SHP77 treated with DMSO at 0.1 percent for 48 hours (cell line): ENCODE results near the gene HOXA6.

Experiments used
- DNase-seq: peaks from one replicate; lab custom pipeline; 2025; lab: John Stamatoyannopoulos, UW

The HOXA6 gene

DNA sequence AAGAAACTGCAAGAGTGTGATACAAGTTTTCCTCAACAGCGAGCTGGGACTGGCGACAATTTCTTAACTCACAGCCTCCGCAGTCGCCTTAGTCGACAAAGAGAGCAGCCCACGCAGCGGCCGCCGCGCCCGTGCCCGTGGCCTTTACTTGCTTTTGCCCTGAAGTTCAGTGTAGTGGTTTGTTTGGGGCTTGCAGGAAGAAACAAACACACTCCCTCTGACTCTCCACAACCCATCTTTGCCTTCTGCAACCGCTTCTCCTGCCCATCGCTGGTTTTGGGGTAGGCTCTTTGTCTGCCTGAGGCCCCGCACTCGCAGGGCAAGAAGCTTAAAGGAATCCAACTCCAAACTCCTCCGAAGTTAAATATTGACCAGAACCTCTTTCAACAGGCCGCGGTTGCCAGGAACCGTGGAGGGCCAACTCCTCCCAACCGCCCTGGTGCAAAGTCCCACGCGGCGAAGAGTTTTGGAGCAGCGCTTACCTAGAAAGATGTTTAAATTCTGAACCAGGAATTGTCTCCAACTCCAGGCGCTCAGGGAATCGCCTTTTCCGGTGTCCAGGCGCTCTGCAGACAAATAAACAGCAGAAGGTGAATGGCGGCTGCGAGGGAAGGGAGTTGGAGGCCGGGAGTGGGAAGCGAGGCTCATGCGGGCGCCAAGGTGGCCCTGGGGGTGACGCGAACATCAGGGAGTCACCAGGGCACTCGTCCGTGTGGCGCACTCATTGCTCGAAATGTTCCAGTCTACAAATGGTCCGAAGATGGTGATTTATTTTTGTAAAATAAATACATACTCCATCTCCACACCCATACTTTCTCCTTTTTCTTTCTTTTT, 25.3 kb downstream of the HOXA6 start:
- DNase-seq, result no peak

DNA sequence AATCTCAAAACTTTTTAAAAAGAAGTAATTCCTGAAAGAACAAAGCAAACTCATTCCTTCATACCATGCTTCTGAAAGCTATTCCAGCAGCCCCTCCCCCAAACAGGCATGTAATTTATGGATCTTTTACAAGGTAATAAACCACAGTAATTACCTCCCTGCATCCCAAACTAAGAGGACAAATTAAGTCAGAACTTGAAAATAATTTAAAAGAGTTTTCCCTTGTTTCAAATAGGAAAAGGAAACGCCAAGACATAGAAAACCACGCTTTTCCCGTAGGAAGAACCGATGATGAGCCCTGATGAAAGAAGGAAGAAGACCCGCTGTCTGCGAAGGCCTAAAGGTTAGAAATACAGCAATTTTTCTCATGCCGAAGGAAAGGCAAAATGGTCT, 25.9 kb downstream of the HOXA6 start:
- DNase-seq, result no peak

DNA sequence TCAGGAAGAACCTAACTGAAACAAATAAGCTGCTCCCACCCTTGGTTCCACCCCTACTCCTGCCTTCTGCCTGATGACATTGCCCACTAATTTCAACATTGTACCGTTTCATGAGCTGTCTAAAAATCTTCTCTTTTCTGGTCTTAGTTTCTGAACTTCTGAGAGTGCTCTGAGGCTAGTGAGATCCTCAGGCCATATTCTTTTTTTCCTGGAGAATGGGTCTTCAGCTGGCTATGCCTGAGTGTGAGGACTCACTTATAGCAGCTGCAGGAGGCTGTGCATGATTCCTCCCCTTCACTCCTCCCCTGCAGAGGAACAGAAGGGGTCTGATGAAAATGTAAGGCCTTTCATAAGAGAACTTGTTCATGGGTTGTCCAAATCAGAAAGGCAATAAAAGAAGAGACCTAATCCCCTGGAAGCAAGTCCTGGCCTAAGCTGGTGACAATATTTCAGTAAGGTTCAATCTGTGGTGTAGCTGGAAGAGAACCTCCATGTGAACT, 28.1 kb downstream of the HOXA6 start:
- no peak for DNase-seq

DNA sequence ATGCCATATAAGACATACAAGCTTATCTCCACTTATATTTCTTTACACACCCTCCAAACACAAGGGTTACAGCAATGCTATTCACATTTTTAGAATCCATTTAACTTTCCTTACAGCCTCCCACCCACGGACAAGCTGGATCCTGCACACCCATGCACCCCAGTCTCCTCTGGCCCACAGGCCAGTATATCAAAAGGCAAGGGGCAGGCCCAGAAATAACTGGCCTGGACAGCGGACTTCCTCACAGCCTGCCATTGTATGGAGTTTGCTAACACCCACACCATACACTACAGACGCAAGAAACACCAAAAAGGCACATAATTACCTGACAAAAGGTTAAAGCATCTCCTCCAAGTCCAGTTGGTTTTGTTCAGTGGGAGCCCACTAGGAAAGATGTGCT, 29.0 kb downstream of the HOXA6 start:
- no peak for DNase-seq

DNA sequence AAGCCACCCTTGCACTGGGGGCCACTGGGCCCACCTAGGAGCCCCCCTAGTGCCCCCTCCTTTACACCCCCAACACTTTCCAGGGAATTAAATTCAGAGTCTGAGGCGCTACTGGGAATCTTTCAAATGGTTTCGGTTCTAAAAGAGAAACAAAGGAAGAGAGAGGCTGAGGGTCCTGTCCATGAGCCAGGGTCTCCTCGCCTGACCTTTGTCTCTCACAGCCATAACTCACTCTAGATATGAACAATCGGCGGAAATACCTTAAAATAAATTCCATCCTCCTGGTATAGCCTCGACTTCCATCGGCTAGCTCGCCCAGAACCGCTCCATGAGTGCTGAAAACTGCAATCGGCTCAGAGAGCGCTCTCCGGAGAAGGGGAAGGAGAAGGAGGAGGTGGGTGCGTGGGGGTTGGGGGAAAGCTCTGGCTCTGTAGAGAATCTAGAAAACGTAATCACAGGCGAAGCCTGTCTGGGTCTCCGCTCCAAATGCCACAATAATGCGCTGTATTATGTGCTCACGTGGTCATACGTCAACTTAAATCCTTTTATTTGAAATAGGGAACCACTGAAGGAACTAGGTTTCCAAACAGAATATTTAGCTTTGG, 29.6 kb downstream of the HOXA6 start:
- no peak for DNase-seq

DNA sequence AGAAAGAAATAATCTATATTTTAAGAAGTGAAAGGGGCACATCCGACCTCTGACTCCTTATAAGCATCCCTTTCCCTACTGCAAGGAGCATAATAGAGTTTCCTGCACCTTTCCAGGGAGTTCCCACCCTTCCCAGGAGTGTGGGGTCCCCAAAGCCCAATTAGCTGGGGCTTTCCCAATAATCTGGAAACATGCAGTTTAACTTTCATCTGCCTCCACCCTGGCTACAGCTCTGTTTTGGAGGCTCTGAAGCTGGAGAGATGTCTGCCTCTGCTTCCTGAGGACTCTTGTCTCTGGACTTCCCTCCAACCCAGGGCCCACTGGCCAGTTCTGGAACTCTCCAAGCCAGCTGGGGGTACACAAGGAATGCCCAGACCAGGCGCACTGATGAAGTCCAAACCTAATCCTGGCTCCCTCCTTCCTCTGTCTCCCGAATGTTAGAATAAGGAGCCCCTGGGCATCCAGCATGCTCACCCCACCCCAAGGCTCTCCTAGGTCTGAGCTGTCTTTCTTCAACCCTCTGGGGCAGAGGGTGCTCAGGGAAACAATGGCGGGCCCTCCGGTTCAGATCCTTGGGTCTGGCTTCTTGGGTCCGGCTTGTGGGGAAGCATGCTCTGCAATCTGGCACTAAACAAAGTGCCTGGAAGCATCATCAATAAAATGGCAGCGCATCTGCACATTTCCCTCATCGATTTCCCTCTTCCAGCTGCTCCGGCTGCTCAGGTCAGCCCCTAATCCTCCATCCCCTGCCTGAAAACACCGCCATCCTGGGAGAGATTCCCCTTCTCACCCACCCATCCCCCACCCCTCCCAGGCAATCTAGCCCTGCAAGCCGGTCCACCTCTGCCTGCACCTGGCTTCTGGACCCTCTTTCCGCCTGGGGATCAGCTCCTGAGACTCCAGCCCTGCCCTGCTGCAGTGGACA, 30.4 kb downstream of the HOXA6 start:
- DNase-seq, result no peak

DNA sequence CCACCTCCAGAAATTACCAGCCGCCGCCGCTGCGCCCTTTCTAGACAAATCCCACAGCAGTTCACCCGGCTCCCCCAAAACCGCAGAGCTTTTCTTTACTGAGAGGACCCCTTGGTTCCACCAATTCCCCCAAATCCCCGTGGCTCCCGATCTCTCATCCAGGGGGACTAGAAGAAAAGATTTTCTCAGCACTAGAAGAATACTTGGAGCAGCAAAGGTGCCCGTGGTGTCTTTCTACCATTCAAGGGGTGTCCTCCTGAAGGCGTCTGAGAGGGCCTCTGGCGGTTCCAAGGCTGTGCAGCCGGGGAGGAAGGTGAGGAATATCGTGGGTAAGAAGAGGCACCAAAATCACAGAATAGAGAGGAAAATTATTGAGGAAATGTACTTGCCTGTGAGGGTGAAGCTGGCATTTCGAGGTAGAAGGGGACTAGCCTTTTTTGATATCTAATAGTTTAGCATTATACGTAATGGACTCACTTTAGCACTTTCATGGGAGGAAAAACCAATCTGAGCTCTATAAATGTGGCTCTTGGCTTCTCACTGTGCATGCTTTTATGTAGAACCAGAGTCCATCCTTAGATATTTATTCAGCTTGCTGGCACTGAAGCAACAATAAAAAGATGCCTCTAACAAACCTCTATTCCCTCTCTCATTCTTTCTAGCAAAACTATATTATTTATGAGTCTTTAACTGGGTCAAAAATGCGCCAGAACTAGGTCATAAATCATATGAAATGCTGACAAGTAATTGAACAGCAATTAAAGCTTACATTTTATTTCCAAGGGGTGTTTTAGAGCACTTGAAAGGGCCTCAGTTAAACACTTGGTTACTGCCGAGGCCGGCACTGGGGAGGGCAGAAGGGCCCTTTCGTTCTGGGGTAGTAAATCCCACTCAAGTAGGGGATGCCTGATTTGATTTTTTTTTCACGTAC, 31.3 kb downstream of the HOXA6 start:
- DNase-seq, result no peak

DNA sequence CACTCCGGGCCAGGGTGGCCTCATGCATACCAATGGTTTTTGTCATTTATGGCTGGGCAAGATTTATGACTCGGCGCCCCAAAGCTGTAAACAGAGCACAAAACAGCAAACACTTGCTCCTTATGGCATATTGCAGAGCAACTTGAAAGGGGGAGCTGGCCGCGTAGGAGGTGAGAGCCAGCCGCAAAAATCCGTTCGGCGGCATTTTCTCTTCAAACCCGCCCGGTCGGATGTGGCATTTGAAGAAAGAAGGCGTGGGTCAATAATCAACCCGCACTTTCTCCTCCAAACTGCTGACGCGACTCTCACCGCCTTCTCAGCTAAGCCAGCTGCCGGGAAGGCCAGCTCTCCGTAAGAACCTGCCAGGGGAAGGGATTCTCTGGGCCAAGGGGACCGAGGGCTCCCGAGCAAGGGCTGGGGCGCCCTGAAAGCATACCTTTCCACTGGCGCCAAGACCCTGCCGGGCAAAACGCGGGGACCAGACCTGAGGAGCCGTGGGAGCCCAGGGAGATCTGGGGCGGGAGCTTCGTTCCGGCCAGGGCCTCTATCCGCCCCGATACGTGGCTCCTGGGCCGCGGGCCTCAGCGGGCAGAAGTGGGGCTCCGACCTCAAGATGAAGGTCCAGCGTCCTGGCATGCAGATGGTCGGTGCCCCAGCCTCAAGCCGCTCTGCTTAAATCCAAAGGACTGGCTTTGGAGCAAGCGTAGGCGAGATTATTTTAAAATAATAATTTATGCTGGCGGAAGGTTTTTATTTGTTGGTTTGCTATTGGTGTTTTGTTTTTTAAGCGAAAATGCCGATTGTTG, 32.1 kb downstream of the HOXA6 start:
- no peak for DNase-seq

DNA sequence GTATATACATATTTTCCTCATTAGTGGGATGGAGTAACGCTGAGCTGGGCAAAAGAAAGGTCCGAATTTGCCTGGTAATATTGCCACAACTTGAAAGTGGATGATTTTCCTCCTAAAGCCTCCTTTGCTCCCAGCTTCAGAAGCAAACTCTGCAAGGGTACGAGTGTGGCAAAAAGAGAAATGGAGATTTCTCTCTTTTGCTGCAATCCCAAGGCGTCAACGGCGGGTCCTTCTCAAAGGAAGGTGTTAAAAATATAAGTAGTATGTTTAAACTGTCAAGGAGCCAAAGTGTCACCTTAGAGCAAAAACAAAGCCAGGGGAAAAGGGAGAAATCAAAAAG, 32.7 kb downstream of the HOXA6 start:
- DNase-seq, result no peak

DNA sequence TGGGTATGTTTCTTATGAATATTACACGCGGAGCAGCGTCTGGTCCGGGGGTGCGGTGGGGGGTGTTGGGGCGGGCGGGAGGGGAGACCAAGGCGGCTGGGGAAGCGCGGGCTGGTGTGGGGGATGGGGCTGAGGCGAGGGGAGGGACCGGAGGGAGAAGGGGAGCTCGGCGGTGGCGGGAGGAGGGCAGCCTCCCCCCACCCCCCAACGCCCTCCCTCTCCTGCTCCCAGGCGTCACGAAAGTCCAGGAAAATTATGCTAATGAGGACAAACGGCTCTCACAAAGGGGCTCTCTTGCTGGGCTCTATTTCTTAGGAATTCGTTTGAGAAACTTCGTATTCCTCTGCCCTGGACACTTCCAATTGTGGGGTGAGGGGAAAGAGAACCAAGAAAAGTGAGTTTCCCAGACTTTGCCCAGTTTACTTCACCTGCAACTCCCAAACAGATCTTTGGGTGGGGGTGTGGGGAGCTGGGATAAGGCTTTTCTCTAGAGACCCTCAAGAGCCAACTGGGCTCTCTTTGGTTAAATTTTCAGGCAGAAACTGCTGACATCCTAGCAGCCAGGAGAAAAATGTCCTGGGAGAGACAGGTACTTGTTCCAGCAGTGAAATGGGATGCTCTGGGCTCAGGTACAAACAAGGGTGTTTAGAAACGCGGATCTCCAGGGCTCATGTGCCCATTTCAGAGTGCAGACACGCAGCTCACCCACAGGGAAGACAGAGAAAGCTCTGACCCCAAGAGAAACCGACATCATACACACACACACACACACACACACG, 33.4 kb downstream of the HOXA6 start:
- DNase-seq, result no peak

DNA sequence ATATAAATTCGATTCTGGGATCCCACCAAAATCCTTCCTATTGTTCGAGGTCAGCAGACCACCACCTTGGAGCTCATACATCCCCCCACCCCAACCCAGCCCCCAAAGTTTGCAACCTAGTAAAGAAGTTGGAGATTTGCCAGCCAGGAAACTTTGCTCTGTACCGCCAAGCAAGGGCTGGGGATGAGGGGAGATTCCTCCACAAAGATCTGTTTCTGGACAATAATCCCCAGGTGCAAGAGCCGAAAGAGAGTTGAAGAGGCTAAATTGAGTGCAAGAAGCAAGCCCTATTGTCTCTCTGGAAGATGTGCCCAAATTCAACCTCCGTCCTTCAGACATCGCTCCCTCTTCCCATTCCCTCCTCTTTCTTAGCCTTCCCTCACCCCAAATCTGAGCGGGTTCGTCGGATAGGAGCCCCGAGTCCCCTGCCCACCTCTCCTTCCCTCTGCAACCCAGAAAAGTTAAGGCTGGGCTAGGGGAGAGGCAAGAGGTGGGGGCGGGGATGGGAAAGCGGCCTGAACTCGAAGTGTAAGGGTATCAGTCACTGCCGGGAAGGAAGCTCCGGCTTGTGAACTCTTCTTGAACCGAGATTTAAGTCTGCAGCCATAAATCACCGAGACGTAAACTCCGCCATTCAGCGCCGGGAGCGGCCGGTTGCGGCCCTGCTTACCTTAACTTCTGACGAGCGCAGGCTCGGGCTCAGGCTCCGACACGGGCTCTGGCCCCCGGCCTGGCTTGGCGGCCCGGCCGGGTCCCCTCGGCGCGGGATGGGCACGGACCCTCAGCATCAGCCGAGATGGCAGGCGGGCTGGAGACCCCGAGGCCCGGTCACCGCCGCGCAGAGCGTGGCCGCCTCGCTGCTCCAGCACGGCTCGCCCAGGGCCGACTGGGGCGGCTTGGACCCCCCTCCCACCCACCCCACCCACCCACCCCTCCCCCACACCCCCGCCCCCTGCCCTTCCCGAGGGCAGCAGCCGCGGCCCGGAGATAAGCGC, 34.3 kb downstream of the HOXA6 start:
- no peak for DNase-seq

DNA sequence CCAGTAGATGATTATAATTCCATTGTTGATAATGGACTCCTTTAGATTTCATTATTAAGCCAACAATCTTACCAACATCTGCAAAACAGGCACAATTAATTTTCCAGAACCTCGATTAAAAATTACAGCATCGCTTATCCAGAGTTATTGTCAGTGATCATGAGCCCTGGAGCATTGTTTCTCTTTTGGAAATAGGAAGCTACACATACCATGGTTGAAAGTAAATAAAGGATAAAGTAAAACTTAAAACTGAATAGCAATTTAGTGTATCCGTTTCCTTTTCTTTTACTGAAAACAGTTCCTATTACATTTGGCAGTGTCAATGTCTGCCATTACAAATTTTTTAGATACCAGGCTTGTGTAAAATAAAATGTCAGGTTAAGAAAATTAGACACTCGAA, 35.2 kb downstream of the HOXA6 start:
- DNase-seq, result no peak

DNA sequence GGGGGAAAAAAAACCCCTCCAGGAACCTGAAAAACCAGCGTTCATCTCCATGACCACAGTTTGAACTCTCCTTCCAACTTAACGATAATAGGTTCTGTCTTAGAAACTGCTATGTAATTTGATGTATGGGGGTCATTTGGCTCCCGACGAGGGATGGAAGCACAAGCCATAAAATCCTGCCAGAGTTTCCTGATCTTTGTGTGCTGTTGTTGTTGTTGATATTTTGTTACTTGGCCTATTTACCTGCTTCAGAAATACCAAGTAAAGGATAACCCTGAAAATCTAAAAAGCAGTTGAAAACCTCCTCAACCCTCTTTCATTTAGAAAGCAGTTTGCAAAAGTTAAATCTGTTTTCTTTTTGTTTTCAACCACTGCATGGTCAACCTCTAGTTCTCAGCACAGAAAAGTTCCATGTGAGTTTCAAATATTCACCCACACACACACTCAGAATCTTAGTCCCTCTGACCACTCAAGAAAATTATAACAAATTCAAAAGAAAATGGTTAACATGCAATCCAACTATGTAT, 35.8 kb downstream of the HOXA6 start:
- DNase-seq, result no peak

DNA sequence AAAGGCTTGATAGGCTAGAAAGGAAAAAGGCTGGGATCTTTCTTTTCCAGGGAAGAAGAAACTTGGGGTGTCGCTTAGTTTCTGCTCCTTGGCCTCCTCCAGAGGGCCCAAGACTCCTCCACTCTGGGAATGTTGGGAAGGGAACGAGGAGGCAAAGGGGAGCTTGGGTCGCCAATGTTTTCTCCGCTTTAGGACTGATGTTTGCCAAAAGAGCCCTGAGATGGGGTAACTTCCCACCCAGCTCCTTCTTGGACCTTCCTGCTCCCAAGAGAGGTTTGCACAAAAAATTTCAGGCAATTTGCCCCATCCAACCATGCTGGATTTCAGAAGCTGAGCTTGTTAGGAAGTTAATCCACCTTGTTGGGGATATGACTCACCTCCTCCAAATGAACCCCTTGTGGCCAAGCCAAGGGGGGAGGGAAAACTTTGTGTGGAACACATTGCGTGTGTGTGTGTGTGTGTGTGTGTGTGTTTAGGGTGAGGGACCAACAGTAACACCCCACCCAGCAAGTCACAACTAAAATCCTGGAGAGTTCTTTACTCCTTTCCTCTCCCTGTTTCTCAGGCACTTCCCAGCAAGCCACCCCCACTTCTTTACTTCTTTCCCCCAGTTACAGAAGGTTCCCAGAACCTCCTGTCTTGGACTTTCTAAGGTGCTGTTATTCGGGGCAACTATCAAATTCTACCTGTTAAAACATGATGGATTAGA, 36.4 kb downstream of the HOXA6 start:
- no peak for DNase-seq

DNA sequence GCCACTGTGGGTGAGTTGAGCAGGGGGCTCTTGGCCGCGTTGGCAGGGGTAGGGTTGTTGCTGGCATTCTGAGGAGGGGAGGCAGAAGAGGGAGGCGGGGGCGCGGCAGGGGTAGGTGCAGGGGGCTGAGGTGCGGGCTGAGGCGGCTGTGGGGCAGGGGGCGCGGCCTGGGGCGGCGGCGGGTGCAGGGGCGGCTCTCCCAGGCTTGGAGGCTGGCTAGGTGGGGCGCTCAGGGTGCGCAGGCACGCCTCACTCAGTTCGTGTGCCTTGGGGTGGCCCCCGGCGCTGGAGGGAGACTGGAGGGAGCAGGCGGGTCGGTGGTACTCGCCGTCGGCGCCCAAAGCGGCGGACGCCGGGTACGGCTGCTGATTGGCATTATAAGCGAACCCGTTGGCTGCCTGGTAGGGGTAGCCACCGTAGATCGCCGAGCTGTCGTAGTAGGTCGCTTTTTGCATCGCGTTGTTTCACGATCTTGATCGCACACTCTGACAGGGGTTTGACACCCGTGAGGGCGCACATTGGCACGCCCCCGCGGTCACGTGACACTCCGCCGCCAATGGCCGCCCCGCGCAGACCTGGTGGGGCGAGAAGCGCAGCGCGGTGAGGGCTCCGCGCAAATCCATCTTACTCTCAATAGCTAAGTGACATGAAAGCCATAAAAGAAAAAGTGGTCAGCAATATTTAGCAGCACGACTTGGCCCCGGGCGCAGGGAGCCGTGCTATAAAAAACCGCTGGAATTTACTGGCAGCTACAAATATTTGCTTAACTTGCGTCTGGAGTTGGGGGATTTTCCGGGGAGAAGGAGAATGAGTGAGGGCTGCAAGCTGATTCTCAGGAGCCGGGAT, 37.2 kb downstream of the HOXA6 start:
- no peak for DNase-seq

DNA sequence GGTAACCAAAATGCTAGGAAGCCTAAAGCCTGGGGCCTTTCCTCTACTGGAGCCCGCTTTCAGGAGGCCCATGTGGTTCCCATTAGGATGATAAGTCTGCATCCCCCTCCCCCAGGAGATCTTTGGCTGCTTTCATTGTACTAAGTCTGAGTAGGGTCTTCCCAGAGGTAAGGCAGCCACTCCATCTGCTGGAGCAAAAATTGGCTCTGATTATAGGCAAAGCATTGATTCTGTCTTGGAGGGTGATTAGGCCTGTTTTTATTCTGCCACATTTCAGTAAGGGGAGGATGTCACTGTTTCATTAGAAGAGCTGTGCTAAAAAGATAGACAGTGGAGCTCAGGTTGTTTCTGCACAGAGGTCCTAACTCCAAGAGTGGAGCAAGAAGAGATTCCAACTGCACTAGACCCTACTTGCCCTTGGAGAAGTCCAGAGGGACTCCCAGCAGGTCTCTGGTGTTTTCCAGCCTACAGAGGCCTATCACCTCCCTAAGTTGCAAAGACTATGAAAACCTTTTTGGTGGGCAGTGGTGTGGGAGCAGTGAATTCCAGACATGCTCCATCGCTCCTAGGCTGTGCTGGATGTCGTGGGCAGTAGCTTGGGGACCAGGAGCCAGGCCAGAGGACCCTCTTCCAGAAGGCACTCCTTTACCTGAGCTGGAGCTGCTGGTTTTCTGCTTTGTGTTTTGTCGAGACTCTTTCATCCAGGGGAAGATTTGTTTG, 37.9 kb downstream of the HOXA6 start:
- DNase-seq, result no peak
